ENCODE measurements around the gene HHLA2. TPM values are rescaled to one million over a fixed set of nuclear protein-coding genes. Genes with fewer than 3 reads are reported as not detected.

Gene HHLA2
- total and polyA plus RNA-seq, 8 donors = 0.23 to 2.8 (median 0.95) TPM

- Histone ChIP-seq H3K9me3 (no peaks in the 10 kb centered on the region), H3K27me3 (no peaks in the 10 kb centered on the region), H3K27ac (no peak overlapping the region), H3K36me3 (no peaks in the 10 kb centered on the region), H3K4me3 (no peak overlapping the region), H3K4me1 (peaks cover 6 to 16% (median 12%) of the 10 kb centered on the region in 3 donors)
- intact Hi-C loops (cut with DNase I) = no loop called here
- 95 to 96% methylated on average over 1 of the region's 1 CpG for WGBS, 2 donors
- no peak for DNase-seq
- no peak for FAIRE-seq
- no peak for TF ChIP-seq CTCF (IDR thresholded peaks at IDR 0.05)
- ATAC-seq = no peak
Observed at GRCh38 chr3:108334701-108335100, 38.4 kb downstream of the HHLA2 start.

DNA sequence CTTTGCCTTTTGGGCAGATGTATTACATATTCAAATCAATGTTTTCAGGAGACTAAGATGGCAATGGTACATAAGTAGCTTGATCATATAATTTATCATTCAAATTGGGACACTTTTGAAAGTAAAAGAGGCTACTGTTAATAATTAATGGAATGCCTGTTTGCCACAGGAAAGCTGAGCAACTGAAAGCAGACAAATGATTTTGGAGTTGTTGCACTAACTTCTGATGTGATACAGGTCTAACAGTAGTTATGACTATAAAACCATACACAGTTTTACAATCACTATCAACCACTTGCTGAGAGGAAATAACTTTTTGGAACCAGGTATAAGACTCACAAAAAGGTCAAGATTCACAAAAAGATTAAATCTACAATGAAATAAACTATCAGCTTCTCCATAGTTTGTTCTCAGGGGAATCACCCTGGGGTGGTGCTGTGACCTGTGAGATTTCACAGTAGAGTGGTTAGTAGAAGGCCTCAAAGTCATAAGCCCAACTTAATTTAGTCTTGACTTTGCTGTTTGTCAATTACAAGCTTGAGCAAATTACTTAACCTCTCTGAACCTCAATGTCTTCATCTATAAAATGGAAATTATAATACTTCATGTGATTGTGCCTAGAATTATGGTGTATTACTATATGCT is 42.7 kb downstream of the HHLA2 start:
- H3K4me3 ChIP-seq = no peak overlapping the region
- ATAC-seq (peak in 1 of 4 donors; percentile 20), FAIRE-seq (no peak), DNase-seq (no peak)
- H3K36me3 ChIP-seq = no peaks in the 10 kb centered on the region
- H3K27ac ChIP-seq = no peak overlapping the region
- peaks cover 16 to 25% (median 19%) of the 10 kb centered on the region in 3 donors for H3K4me1 ChIP-seq
- no peaks in the 10 kb centered on the region for H3K27me3 ChIP-seq
- intact Hi-C loops (cut with DNase I) = no loop called here
- H3K9me3 ChIP-seq = no peaks in the 10 kb centered on the region
- no peak for TF ChIP-seq CTCF (IDR thresholded peaks at IDR 0.05)

DNA sequence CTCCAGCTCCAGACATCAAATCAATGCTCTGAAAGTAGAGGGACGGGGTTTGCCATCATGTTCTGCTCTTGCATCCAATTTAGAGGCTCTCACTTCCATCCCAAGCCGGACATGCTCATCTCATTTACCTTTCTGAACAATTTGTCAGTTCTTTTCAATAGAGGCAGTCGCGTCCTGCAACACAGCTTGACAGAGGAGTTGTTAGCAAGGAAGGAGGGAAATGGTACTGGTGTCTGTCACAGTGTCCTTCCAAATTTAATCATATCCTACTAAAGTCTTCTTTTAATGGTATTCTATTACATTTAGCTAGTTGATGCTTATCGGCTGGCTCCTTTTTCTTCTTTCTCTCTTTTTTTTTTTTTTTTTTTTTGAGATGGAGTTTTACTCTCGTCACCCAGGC is 45.6 kb downstream of the HHLA2 start:
- H3K4me3 ChIP-seq = no peak overlapping the region
- H3K36me3 ChIP-seq = no peaks in the 10 kb centered on the region
- no peak for DNase-seq
- no peak for TF ChIP-seq CTCF (IDR thresholded peaks at IDR 0.05)
- no peaks in the 10 kb centered on the region for H3K27me3 ChIP-seq
- intact Hi-C loops (cut with DNase I) = no loop called here
- WGBS, 2 donors = 83 to 97% methylated on average over 6 of the region's 6 CpGs
- FAIRE-seq = no peak
- peaks cover 20 to 37% (median 35%) of the 10 kb centered on the region in 3 donors for H3K4me1 ChIP-seq
- H3K9me3 ChIP-seq = no peaks in the 10 kb centered on the region
- no peak for ATAC-seq
- no peak overlapping the region for H3K27ac ChIP-seq

- DNase-seq (no peak), ATAC-seq (peak; percentile 44 to 77 (median 62)), FAIRE-seq (no peak)
- Histone ChIP-seq H3K9me3 (no peaks in the 10 kb centered on the region), H3K27me3 (no peaks in the 10 kb centered on the region), H3K4me1 (peaks cover 20 to 37% (median 35%) of the 10 kb centered on the region in 3 donors), H3K36me3 (no peaks in the 10 kb centered on the region), H3K4me3 (no peak overlapping the region), H3K27ac (peak overlapping the region in 2 of 4 donors; percentile 35 to 45)
- intact Hi-C loops (cut with DNase I) = no loop called here
- WGBS, 2 donors = 54 to 72% methylated on average over 4 of the region's 4 CpGs
- TF ChIP-seq CTCF (IDR thresholded peaks at IDR 0.05) = no peak
Observed at GRCh38 chr3:108342837-108343486, 46.6 kb downstream of the HHLA2 start.

- WGBS, 2 donors = 44 to 47% methylated on average over 4 of the region's 4 CpGs
- H3K27ac ChIP-seq = peak overlapping the region in 3 of 4 donors; percentile 13 to 45 (median 35)
- intact Hi-C loops (cut with DNase I) = no loop called here
- ATAC-seq (no peak), DNase-seq (no peak), FAIRE-seq (no peak)
- no peak for TF ChIP-seq CTCF (IDR thresholded peaks at IDR 0.05)
- peaks cover 18 to 35% (median 34%) of the 10 kb centered on the region in 3 donors for H3K4me1 ChIP-seq
- no peaks in the 10 kb centered on the region for H3K36me3 ChIP-seq
- H3K9me3 ChIP-seq = no peaks in the 10 kb centered on the region
- H3K27me3 ChIP-seq = no peaks in the 10 kb centered on the region
- H3K4me3 ChIP-seq = no peak overlapping the region
Observed at GRCh38 chr3:108343491-108343890, 47.1 kb downstream of the HHLA2 start.
